Measurements from ENCODE around the gene JARID2.

JARID2 gene

GRCh38 chr6:15245361-15246216 is at the start of gene JARID2:
JARID2 (plus strand) TSS chr6:15246069; CDS start chr6:15246540, 471 bp downstream.
- H3K4me3 ChIP-seq (ENCODE audit: low read depth, low read length) = peak within 1 kb of the TSS; percentile 89
- TF ChIP-seq, protein P1, sequence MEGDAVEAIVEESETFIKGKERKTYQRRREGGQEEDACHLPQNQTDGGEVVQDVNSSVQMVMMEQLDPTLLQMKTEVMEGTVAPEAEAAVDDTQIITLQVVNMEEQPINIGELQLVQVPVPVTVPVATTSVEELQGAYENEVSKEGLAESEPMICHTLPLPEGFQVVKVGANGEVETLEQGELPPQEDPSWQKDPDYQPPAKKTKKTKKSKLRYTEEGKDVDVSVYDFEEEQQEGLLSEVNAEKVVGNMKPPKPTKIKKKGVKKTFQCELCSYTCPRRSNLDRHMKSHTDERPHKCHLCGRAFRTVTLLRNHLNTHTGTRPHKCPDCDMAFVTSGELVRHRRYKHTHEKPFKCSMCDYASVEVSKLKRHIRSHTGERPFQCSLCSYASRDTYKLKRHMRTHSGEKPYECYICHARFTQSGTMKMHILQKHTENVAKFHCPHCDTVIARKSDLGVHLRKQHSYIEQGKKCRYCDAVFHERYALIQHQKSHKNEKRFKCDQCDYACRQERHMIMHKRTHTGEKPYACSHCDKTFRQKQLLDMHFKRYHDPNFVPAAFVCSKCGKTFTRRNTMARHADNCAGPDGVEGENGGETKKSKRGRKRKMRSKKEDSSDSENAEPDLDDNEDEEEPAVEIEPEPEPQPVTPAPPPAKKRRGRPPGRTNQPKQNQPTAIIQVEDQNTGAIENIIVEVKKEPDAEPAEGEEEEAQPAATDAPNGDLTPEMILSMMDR (conservative IDR thresholded peaks at IDR 0.05; ENCODE audit: low read depth, low read length) = no peak
- peak; percentile 99 for DNase-seq (ENCODE audit: low read depth)

GRCh38 chr6:15200087-15200486 is 45.8 kb upstream of the JARID2 start:
- no peak for DNase-seq (ENCODE audit: low read depth)
- TF ChIP-seq, protein P1 (conservative IDR thresholded peaks at IDR 0.05; ENCODE audit: low read depth, low read length) = no peak

DNA sequence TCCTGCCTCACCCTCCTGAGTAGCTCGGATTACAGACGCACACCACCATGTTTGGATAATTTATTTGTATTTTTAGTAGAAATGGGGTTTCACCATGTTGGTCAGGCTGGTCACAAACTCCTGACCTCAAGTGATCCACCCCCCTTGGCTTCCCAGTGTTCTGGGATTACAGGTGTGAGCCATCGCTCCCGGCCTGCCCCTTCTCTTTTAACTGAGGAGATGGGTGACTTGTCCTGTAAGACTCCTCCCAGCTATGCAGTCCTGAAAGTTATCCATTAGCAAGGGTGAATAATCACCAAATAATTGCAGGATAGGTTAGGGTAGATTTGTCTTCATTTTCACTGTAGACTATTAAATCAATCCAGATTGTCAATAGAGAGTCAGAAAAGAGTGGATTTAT is 40.5 kb upstream of the JARID2 start:
- H3K4me3 ChIP-seq (ENCODE audit: low read depth, low read length) = no peak overlapping the region
- no peak for DNase-seq (ENCODE audit: low read depth)
- TF ChIP-seq, protein P1 (conservative IDR thresholded peaks at IDR 0.05; ENCODE audit: low read depth, low read length) = no peak

More at GRCh38 chr6:15200087-15200486, 45.8 kb upstream of the JARID2 start:
- H3K4me3 ChIP-seq (ENCODE audit: low read depth, low read length) = no peak overlapping the region

- TF ChIP-seq, protein P1 (conservative IDR thresholded peaks at IDR 0.05; ENCODE audit: low read depth, low read length) = no peak
- DNase-seq (ENCODE audit: low read depth) = no peak
- H3K4me3 ChIP-seq (ENCODE audit: low read depth, low read length) = no peak overlapping the region
Observed at GRCh38 chr6:15206887-15207286, 39.0 kb upstream of the JARID2 start.

GRCh38 chr6:15207923-15208322 is 37.9 kb upstream of the JARID2 start:
- peak; percentile 5 for DNase-seq (ENCODE audit: low read depth)
- TF ChIP-seq, protein P1 (conservative IDR thresholded peaks at IDR 0.05; ENCODE audit: low read depth, low read length) = no peak

GRCh38 chr6:15213838-15214400 is 31.9 kb upstream of the JARID2 start:
- H3K4me3 ChIP-seq (ENCODE audit: low read depth, low read length) = no peak overlapping the region
- no peak for DNase-seq (ENCODE audit: low read depth)
- TF ChIP-seq, protein P1 (conservative IDR thresholded peaks at IDR 0.05; ENCODE audit: low read depth, low read length) = no peak

More at GRCh38 chr6:15207923-15208322, 37.9 kb upstream of the JARID2 start:
- H3K4me3 ChIP-seq (ENCODE audit: low read depth, low read length) = no peak overlapping the region
